ENCODE data around the gene INTS7.
"Not testable (repeated sequence)": the region's sequence is repeated elsewhere in the genome, so short reads cannot be mapped to it uniquely, and the experiment has no call there.

The INTS7 gene

DNA sequence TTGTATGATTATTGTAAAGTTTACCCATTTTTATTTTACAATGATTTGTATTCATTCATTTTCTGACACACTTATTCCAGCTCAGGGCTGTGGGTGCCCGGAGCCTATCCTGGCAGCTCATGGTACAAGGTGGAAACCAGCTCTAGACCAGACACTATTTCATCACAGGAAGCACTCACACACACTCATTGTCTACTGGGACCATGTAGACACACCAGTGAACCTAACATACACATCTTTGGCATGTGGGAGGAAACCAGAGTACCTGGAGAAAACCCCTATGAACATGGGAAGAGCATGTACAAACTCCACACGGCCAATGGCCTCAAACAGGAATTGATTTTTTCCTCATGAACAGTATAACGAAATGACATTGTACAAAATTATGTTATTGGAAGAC, 2.5 kb upstream of the INTS7 start:
- no peak for DNase-seq (ENCODE audit: low read depth, low spot score)

- no peak for DNase-seq (ENCODE audit: low read depth, low spot score)
Observed at GRCh38 chr1:212035835-212036605, 663 bp upstream of the INTS7 start.

- no peak for DNase-seq (ENCODE audit: low read depth, low spot score)
Observed at GRCh38 chr1:212034516-212035122, 738 bp downstream of the INTS7 start.

DNA sequence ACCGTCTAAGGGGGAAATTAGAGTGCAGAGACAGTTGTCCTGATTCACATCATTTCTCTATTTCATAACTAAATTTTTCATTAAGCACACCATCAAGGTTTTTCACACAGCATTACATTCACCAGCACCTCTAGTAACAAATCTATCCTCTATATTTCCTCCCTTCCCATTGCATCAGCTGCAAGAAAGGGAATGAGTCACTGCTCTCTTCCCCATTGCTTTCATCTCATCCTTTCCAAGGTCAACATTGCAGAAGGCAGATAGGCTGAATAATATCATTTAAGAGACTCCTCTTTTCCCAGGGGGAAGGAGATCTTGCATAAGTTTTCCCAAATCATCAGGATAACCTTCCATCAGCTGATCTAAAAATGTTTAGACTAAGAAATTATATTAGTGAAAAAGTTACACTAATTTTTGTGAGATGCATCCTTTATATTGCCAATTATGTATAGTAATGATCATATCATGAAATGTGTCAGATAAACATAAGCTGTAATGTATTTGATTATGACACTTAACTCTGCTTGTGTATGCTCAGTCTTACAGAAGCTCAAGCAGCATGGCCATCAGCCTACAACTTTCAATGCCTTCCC, 4.3 kb downstream of the INTS7 start:
- peak; percentile 60 for DNase-seq (ENCODE audit: low read depth, low spot score)

GRCh38 chr1:212027727-212028126, 7.6 kb downstream of the INTS7 start:
- DNase-seq (ENCODE audit: low read depth, low spot score): not testable (repeated sequence)

- DNase-seq (ENCODE audit: low read depth, low spot score): no peak
Observed at GRCh38 chr1:212024469-212025149, 10.7 kb downstream of the INTS7 start.

DNA sequence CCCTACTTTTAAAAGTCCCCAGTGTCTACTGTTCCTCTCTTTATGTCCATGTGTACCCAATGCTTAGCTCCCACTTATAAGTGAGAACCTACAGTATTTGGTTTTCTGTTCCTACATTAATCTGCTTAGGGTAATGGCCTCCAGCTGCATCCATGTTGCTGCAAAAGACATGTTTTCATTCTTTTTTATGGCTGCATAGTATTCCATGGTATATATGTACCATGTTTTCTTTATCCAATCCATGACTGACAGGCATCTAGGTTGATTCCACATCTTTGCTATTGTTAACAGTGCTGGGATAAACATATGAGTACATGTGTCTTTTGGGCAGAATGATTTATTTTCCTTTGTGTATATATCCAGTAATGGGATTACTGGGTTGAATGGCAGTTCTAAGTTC, 12.4 kb downstream of the INTS7 start:
- not testable (repeated sequence) for DNase-seq (ENCODE audit: low read depth, low spot score)

- DNase-seq (ENCODE audit: low read depth, low spot score): no peak
Observed at GRCh38 chr1:212021563-212021962, 13.8 kb downstream of the INTS7 start.

DNA sequence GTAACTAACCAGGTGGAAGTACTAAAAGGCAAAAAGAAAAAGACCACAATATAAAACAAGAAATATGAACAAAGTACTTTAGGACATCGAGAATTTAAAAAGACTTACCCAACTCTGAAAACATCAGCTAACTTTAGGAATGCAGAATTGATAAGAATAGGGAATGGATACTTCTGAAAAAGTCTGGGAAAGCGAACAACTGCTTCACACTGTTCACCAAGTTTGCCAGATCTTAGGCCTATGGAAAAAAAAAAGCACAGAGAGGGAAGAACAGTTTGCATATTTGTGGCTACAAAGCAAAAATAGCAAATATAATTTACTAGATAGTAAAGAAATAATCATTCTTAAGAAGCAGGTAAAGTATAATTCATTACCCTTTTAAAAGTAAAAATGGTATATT, 14.4 kb downstream of the INTS7 start:
- DNase-seq (ENCODE audit: low read depth, low spot score): no peak

GRCh38 chr1:212013672-212014071, 21.7 kb downstream of the INTS7 start:
- no peak for DNase-seq (ENCODE audit: low read depth, low spot score)

GRCh38 chr1:212012034-212012740, 23.2 kb downstream of the INTS7 start:
- peak; percentile 26 for DNase-seq (ENCODE audit: low read depth, low spot score)

- no peak for DNase-seq (ENCODE audit: low read depth, low spot score)
Observed at GRCh38 chr1:212010004-212010403, 25.4 kb downstream of the INTS7 start.

- no peak for DNase-seq (ENCODE audit: low read depth, low spot score)
Observed at GRCh38 chr1:212009561-212009960, 25.8 kb downstream of the INTS7 start.

GRCh38 chr1:212007886-212008285, 27.5 kb downstream of the INTS7 start:
- DNase-seq (ENCODE audit: low read depth, low spot score): no peak

DNA sequence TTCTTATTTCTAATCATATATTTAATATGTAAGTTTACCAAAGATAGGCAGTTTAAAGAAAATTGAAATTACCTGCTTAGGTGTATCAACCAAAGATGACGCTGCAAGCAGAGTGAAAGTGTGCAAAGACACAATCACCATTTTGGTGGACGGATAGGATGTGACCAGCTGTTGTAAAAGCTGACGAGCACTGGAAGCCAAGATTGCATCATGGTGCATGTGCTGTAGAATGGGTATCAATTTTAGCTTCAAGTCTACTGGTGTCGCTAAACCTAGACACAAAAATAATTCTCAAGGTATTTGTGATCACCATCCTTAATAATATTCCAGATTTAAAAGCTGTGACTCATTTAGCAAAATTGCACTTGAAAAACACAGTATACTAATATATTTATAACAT, 28.2 kb downstream of the INTS7 start:
- no peak for DNase-seq (ENCODE audit: low read depth, low spot score)

- DNase-seq (ENCODE audit: low read depth, low spot score): no peak
Observed at GRCh38 chr1:212004895-212005608, 30.3 kb downstream of the INTS7 start.

DNA sequence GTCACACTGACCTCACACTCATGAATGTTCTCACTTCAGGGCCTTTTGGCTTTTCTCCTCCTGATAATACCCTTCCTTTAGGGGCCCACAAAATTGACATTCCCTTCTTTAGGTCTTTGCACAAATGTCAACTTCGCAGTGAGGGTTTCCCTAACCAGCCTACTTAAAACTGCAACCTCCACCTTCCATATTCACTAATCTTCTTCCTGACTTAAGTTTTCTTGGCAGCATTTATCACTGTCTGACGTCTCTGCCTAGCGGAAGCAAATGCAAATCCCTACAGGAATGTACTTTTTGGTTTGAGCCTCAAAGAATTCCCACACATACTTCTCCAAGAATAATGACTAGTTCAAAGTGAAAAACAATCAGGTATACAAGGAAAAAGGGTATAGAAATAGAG, 32.8 kb downstream of the INTS7 start:
- no peak for DNase-seq (ENCODE audit: low read depth, low spot score)

DNA sequence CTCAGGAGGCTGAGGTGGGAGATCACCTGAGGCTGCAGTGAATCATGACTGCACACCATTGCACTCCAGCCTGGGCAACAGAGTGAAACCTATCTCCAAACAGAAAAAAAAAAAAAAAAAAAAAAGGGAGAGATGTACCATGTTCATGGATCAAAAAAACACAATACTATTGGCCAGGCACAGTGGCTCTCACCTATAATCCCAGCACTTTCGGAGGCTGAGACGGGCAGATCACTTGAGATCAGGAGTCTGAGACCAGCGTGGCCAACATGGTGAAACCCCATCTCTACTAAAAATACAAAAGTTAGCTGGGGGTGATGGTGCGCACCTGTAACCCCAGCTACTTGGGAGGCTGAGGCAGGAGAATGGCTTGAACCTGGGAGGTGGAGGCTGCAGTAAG, 37.9 kb downstream of the INTS7 start:
- DNase-seq (ENCODE audit: low read depth, low spot score): not testable (repeated sequence)

- DNase-seq (ENCODE audit: low read depth, low spot score): no peak
Observed at GRCh38 chr1:211991695-211992094, 43.7 kb downstream of the INTS7 start.

DNA sequence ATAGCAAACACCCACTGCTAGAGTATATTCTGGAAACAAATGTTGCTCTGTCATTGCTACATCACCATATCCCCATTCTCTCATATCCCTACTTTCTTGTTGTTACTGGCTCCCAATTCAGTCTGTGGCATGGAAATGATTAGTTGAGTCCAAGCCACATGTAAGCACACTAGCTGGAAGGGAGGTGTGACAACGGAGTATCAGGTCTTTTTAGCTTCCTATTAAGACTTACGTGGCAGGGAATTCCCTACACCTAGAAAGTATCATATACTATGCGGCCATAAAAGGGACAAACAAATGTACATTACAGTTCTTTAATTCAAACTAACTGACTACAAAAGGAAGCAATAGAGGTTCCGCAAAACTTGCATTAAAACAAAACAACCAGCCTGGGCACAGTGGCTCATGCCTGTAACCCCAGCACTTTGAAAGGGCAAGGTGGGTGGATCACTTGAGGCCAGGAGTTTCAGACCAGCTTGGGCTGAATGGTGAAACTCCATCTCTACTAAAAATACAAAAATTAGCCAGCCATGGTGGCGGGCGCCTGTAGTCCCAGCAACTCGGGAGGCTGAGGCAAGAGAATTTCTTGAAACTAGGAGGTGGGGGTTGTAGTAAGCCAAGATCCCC, 48.6 kb downstream of the INTS7 start:
- DNase-seq (ENCODE audit: low read depth, low spot score): no peak
